HCT116 (cell line): Measurements from ENCODE around the gene COL18A1. TPM values are rescaled to one million over a fixed set of nuclear protein-coding genes. Genes with fewer than 3 reads are reported as not detected.

Experiments used
- ATAC-seq: fragments of 200-7000 bp; cut with Tn5 transposase; 2 replicates; pipeline ENCODE4 v1.9.1; 2020; ENCODE audit warnings: mild to moderate bottlenecking, moderate library complexity
- BruUV-seq: library from RNA; stranded (reverse); fragments of 400-500 nt; replicated peaks from 2 replicates; lab custom pipeline; 2021; lab: Mats Ljungman, UMichigan
- CTCF ChIA-PET: fragments of 300-600 bp; sonication (Branson Sonifier 250); formaldehyde crosslinking; loops from one replicate; lab custom pipeline; 2021; ENCODE audit warnings: antibody characterized with exemption; lab: Charles Lee
- POLR2A ChIA-PET: fragments of 300-600, 350-600 bp; sonication (Branson Sonifier 250); formaldehyde crosslinking; loops from one replicate; lab custom pipeline; 2021; ENCODE audit warnings: antibody characterized with exemption; lab: Charles Lee
- RAD21 ChIA-PET, 2 experiments: fragments of 300-600 bp; sonication (Branson Sonifier 250); formaldehyde crosslinking; loops; one replicate each; lab custom pipeline; 2023; ENCODE audit warnings: low total read pairs in 2 of 2; ENCODE audit not compliant: uncharacterized antibody in 2 of 2, unreplicated experiment in 2 of 2, low non-redundant PET in 1 of 2; lab: Charles Lee
- DNase-seq: peaks from one replicate; pipeline ENCODE4 v3.0.0-alpha.2; 2010; ENCODE audit warnings: low read depth, low spot score
- H2AFZ ChIP-seq: fragments of 200-600 bp; shearing (Covaris generic), sonication (generic); 2 replicates; pipeline ENCODE4 v1.6.1; 2017; ENCODE audit warnings: low read depth, mixed run types, mixed read lengths, antibody characterized with exemption, low read length; ENCODE audit not compliant: poor library complexity, severe bottlenecking
- H3K27ac ChIP-seq: 2 replicates; pipeline ENCODE4 v1.5.1; 2012; ENCODE audit warnings: low read depth, low read length
- H3K27me3 ChIP-seq: fragments of 200-600 bp; sonication (generic); 2 replicates; pipeline ENCODE4 v1.6.1; 2016; ENCODE audit warnings: mixed run types, low read length, mixed read lengths; ENCODE audit not compliant: insufficient read depth
- H3K36me3 ChIP-seq, 2 experiments: fragments of 200-500 bp in 1 of 2; fragments of 200-600 bp in 1 of 2; sonication (Bioruptor generic) in 1 of 2; sonication (generic) in 1 of 2; 2 replicates each; pipeline versions ENCODE4 v1.5.1 to v1.6.1; 2014 to 2016; ENCODE audit warnings: low read length in 2 of 2, inconsistent platforms in 1 of 2, mixed read lengths in 1 of 2, mixed run types in 1 of 2; ENCODE audit not compliant: insufficient read depth in 2 of 2, control insufficient read depth in 1 of 2
- H3K4me1 ChIP-seq, 2 experiments: fragments of 200-600 bp in 1 of 2; sonication (generic) in 1 of 2; 2 replicates each; pipeline versions ENCODE4 v1.5.1 to v1.6.1; 2012 to 2017; ENCODE audit warnings: low read length in 2 of 2, inconsistent platforms in 1 of 2, mild to moderate bottlenecking in 1 of 2, mixed read lengths in 1 of 2, mixed run types in 1 of 2, moderate library complexity in 1 of 2; ENCODE audit not compliant: insufficient read depth in 2 of 2, control insufficient read depth in 1 of 2
- H3K4me2 ChIP-seq: fragments of 200-600 bp; sonication (generic); 2 replicates; pipeline ENCODE4 v1.6.1; 2017; ENCODE audit warnings: mixed run types, low read length, mixed read lengths
- H3K4me3 ChIP-seq, 2 experiments: fragments of 200-600 bp in 1 of 2; sonication (generic) in 1 of 2; replicated peaks in 1 of 2; 2 replicates each; pipeline ENCODE4 v1.5.1; 2011 to 2016; ENCODE audit warnings: low read length in 2 of 2, control low read depth in 1 of 2, low read depth in 1 of 2, mild to moderate bottlenecking in 1 of 2, mixed read lengths in 1 of 2, mixed run types in 1 of 2
- H3K79me2 ChIP-seq: fragments of 200-600 bp; sonication (generic); 2 replicates; pipeline ENCODE4 v1.6.1; 2017; ENCODE audit warnings: mild to moderate bottlenecking, mixed run types, low read length, moderate library complexity, mixed read lengths; ENCODE audit not compliant: insufficient read depth
- H3K9ac ChIP-seq: fragments of 200-600 bp; sonication (generic); 2 replicates; pipeline ENCODE4 v1.6.1; 2016; ENCODE audit warnings: low read length, mixed read lengths
- H3K9me2 ChIP-seq: fragments of 200-600 bp; sonication (generic), shearing (Covaris generic); 2 replicates; pipeline ENCODE4 v1.6.1; 2017; ENCODE audit warnings: mixed run types, mild to moderate bottlenecking, moderate library complexity; ENCODE audit not compliant: insufficient read depth
- H3K9me3 ChIP-seq, 2 experiments: fragments of 200-500 bp in 1 of 2; fragments of 200-600 bp in 1 of 2; sonication (Bioruptor generic) in 1 of 2; sonication (generic) in 1 of 2; 2 replicates each; pipeline ENCODE4 v1.6.1; 2014 to 2017; ENCODE audit warnings: low read length in 2 of 2, mixed read lengths in 2 of 2, inconsistent platforms in 1 of 2, low read depth in 1 of 2, mild to moderate bottlenecking in 1 of 2, mixed run types in 1 of 2, moderate library complexity in 1 of 2; ENCODE audit not compliant: control insufficient read depth in 1 of 2, insufficient read depth in 1 of 2
- H4K20me1 ChIP-seq: fragments of 200-600 bp; sonication (generic), shearing (Covaris generic); 2 replicates; pipeline ENCODE4 v1.6.1; 2017; ENCODE audit warnings: mixed run types, mild to moderate bottlenecking, moderate library complexity; ENCODE audit not compliant: insufficient read depth
- CBX3 ChIP-seq: IDR thresholded peaks from 2 replicates; pipeline ENCODE4 v1.6.1; 2012; ENCODE audit warnings: low read depth
- CEBPB ChIP-seq: IDR thresholded peaks from 2 replicates; pipeline ENCODE4 v1.6.1; 2012; ENCODE audit warnings: low read depth
- CTCF ChIP-seq, 3 experiments: fragments of 200-600 bp in 1 of 3; sonication (generic) in 1 of 3; IDR thresholded peaks in 2 of 3; conservative IDR thresholded peaks in 1 of 3; 2 replicates each; pipeline ENCODE4 v1.5.1; 2012 to 2017; ENCODE audit warnings: low read depth in 2 of 3, low read length in 2 of 3, antibody characterized with exemption in 1 of 3, borderline replicate concordance in 1 of 3, control low read depth in 1 of 3, mild to moderate bottlenecking in 1 of 3, mixed read lengths in 1 of 3, mixed run types in 1 of 3, moderate library complexity in 1 of 3; ENCODE audit not compliant: insufficient read depth in 1 of 3
- EGR1 ChIP-seq: IDR thresholded peaks from 2 replicates; pipeline ENCODE4 v1.6.1; 2012; ENCODE audit warnings: low read depth
- FOSL1 ChIP-seq: IDR thresholded peaks from 2 replicates; pipeline ENCODE4 v1.6.1; 2012; ENCODE audit warnings: low read depth
- JUND ChIP-seq: IDR thresholded peaks from 2 replicates; pipeline ENCODE4 v1.6.1; 2012
- POLR2AphosphoS5 ChIP-seq: IDR thresholded peaks from 2 replicates; pipeline ENCODE4 v1.6.1; 2011; ENCODE audit warnings: mild to moderate bottlenecking, low read depth, low read length, moderate library complexity
- RAD21 ChIP-seq: IDR thresholded peaks from 2 replicates; pipeline ENCODE4 v1.6.1; 2012; ENCODE audit warnings: low read depth, mild to moderate bottlenecking
- SIN3A ChIP-seq: IDR thresholded peaks from 2 replicates; pipeline ENCODE4 v1.6.1; 2012; ENCODE audit warnings: low read depth
- YY1 ChIP-seq: IDR thresholded peaks from 2 replicates; pipeline ENCODE4 v1.6.1; 2011; ENCODE audit warnings: low read length, low read depth, moderate library complexity, mild to moderate bottlenecking; ENCODE audit not compliant: insufficient replicate concordance; ENCODE audit errors: extremely low read depth
- ZNF274 ChIP-seq: fragments of 200-500 bp; sonication (Bioruptor generic); IDR thresholded peaks from 2 replicates; pipeline ENCODE4 v1.6.1; 2014; ENCODE audit warnings: mild to moderate bottlenecking, low read depth, low read length, inconsistent platforms
- intact Hi-C: fragments of 100-400 bp; cut with micrococcal nuclease; formaldehyde crosslinking; loops from 2 replicates; pipeline ENCODE4 v1.10.0; 2022
- total RNA-seq: library from RNA; stranded (reverse); gene quantifications from one replicate; pipeline ENCODE4 v1.2.1, GENCODE V29; 2021; ENCODE audit not compliant: unreplicated experiment
- TF ChIP-seq, protein P1 (sequence below): IDR thresholded peaks from 2 replicates; pipeline ENCODE4 v1.6.1; 2011; ENCODE audit warnings: mild to moderate bottlenecking, low read length, moderate library complexity; ENCODE audit not compliant: insufficient replicate concordance; ENCODE audit errors: extremely low read depth
- TF ChIP-seq, protein P2 (sequence below): IDR thresholded peaks from 2 replicates; pipeline ENCODE4 v1.6.1; 2012

Gene COL18A1
- total RNA-seq, 1 experiment from 2014 or later, result 59.5 TPM

- no peaks in the 10 kb centered on the region for H3K27me3 ChIP-seq
- POLR2A ChIA-PET, result no interaction called here
- CTCF ChIA-PET, result no interaction called here
- H3K9ac ChIP-seq, result no peak overlapping the region
- RAD21 ChIA-PET, result no interaction called here
- peaks cover 22 to 60% of the 10 kb centered on the region in 2 experiments for H3K36me3 ChIP-seq
- H3K79me2 ChIP-seq, result peaks cover 30% of the 10 kb centered on the region
- no peaks in the 10 kb centered on the region; a peak in 1 of 4 replicates for H3K4me1 ChIP-seq
- no peak for ATAC-seq
- H3K4me2 ChIP-seq, result no peak overlapping the region
- no peaks in the 10 kb centered on the region; the same call in 1 of the 2 replicates for H4K20me1 ChIP-seq
- H3K9me3 ChIP-seq, result no peaks in the 10 kb centered on the region
- no peaks in the 10 kb centered on the region for H3K9me2 ChIP-seq
- H3K4me3 ChIP-seq, result no peak overlapping the region
- BruUV-seq, result no TSS peak
- H3K27ac ChIP-seq, result no peak overlapping the region
- TF ChIP-seq EGR1 (no peak), SIN3A (no peak), FOSL1 (no peak), POLR2AphosphoS5 (no peak), CBX3 (no peak)
- H2AFZ ChIP-seq, result no peak overlapping the region
- DNase-seq, result no peak
- intact Hi-C loops, result no loop called here
Measured at GRCh38 chr21:45528028-45528705, 123.2 kb downstream of the COL18A1 start.

DNA sequence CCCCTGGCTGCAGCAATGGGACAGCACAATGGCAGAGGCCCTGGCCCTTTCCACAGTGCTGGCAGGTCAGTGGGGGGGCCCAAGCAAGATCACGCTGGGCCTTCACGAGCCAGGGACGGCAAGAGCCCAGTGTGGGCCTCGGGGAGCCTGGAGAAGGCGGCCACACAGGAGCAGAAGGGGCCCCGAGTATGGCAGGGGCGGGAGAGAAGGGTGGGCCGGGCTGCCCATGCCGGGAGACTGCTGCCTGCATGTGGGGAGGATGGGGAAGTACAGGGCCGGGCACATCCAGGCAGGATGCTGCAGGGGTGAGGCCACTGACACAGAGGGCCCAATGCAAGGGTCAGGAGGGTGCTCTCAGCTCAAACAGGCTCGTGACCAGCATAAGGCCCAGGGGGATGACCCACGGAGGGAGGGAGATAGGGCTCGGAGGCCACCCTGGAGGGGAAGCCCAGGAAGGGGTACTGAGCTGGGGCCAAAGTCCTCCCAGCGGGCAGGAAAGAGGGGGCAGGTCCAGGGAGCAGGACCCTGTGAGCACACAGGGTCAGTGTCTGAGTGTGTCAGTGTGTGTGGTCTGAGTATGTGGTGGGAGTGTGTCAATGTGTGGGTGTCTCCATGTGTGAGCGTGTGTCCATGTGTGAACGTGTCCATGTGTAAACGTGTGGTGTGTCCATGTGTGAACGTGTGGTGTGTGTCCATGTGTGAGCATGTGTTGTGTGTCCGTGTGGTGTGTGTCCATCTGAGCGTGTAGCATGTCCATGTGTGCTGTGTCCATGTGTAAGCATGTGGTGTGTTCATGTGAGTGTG lies 124.2 kb downstream of the COL18A1 start:
- Histone ChIP-seq H3K27ac (no peak overlapping the region), H3K9me2 (no peaks in the 10 kb centered on the region), H3K9ac (no peak overlapping the region), H3K36me3 (peaks cover 23 to 57% of the 10 kb centered on the region in 2 experiments), H3K4me1 (no peaks in the 10 kb centered on the region; a peak in 1 of 4 replicates), H3K4me3 (no peak overlapping the region), H2AFZ (no peak overlapping the region), H4K20me1 (no peaks in the 10 kb centered on the region; the same call in 1 of the 2 replicates), H3K79me2 (peaks cover 34% of the 10 kb centered on the region), H3K9me3 (no peaks in the 10 kb centered on the region), H3K4me2 (no peak overlapping the region), H3K27me3 (no peaks in the 10 kb centered on the region)
- no peak for TF ChIP-seq CEBPB
- TF ChIP-seq JUND, result no peak
- TF ChIP-seq, protein P1, sequence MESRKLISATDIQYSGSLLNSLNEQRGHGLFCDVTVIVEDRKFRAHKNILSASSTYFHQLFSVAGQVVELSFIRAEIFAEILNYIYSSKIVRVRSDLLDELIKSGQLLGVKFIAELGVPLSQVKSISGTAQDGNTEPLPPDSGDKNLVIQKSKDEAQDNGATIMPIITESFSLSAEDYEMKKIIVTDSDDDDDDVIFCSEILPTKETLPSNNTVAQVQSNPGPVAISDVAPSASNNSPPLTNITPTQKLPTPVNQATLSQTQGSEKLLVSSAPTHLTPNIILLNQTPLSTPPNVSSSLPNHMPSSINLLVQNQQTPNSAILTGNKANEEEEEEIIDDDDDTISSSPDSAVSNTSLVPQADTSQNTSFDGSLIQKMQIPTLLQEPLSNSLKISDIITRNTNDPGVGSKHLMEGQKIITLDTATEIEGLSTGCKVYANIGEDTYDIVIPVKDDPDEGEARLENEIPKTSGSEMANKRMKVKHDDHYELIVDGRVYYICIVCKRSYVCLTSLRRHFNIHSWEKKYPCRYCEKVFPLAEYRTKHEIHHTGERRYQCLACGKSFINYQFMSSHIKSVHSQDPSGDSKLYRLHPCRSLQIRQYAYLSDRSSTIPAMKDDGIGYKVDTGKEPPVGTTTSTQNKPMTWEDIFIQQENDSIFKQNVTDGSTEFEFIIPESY, result no peak
- no peak for TF ChIP-seq ZNF274
- no peak for TF ChIP-seq CTCF (IDR thresholded peaks at IDR 0.05 in 2 of 3, conservative IDR thresholded peaks at IDR 0.05 in 1 of 3; ENCODE audit: borderline replicate concordance in 1 of 3, insufficient read depth in 1 of 3, low read depth in 2 of 3, low read length in 2 of 3)
- TF ChIP-seq RAD21, result no peak
- no peak for TF ChIP-seq CBX3
- TF ChIP-seq, protein P2, sequence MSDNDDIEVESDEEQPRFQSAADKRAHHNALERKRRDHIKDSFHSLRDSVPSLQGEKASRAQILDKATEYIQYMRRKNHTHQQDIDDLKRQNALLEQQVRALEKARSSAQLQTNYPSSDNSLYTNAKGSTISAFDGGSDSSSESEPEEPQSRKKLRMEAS, result no peak
- no peak for TF ChIP-seq YY1
- TF ChIP-seq FOSL1, result no peak
- ChIA-PET CTCF (no interaction called here), POLR2A (no interaction called here), RAD21 (no interaction called here)
- DNase-seq (no peak), ATAC-seq (no peak)
- intact Hi-C loops, result no loop called here
- BruUV-seq, result no TSS peak
